Stimulated activated CD4-positive, alpha-beta T cell treated with anti-CD3 and anti-CD28 coated beads, Interleukin-1b, Interleukin-23, amount 100 ng/mL, for 48 hours (primary cell): ENCODE data around the gene SSTR3.
A peak's percentile ranks its signal among the peaks of the same experiment; 100 is the strongest.
"Not testable (repeated sequence)": the region's sequence is repeated elsewhere in the genome, so short reads cannot be mapped to it uniquely, and the experiment has no call there.

Source experiments
- DNase-seq: peaks from one replicate; pipeline ENCODE4 v3.0.0-alpha.2; 2020

SSTR3 gene

GRCh38 chr22:37178350-37179125 lies 33.7 kb downstream of the SSTR3 start:
- DNase-seq = no peak

- no peak for DNase-seq
Observed at GRCh38 chr22:37177755-37178154, 34.5 kb downstream of the SSTR3 start.

- no peak for DNase-seq
Observed at GRCh38 chr22:37177221-37177620, 35.1 kb downstream of the SSTR3 start.

GRCh38 chr22:37176464-37177061 lies 35.7 kb downstream of the SSTR3 start:
- DNase-seq = no peak

- DNase-seq = no peak
Observed at GRCh38 chr22:37175414-37176281, 36.6 kb downstream of the SSTR3 start.

GRCh38 chr22:37174964-37175363 lies 37.3 kb downstream of the SSTR3 start:
- DNase-seq = no peak

GRCh38 chr22:37173709-37174108 lies 38.6 kb downstream of the SSTR3 start:
- DNase-seq = no peak

- no peak for DNase-seq
Observed at GRCh38 chr22:37172266-37173245, 39.7 kb downstream of the SSTR3 start.

- DNase-seq = no peak
Observed at GRCh38 chr22:37171662-37172061, 40.6 kb downstream of the SSTR3 start.

- DNase-seq = not testable (repeated sequence)
Observed at GRCh38 chr22:37170689-37171405, 41.4 kb downstream of the SSTR3 start.

- no peak for DNase-seq
Observed at GRCh38 chr22:37169947-37170688, 42.2 kb downstream of the SSTR3 start.

GRCh38 chr22:37169406-37169805 lies 42.9 kb downstream of the SSTR3 start:
- DNase-seq = no peak

- no peak for DNase-seq
Observed at GRCh38 chr22:37167981-37168647, 44.2 kb downstream of the SSTR3 start.

GRCh38 chr22:37167176-37167980 lies 44.9 kb downstream of the SSTR3 start:
- no peak for DNase-seq

- DNase-seq = peak; percentile 85
Observed at GRCh38 chr22:37166675-37167066, 45.6 kb downstream of the SSTR3 start.

- DNase-seq = no peak
Observed at GRCh38 chr22:37165940-37166674, 46.2 kb downstream of the SSTR3 start.

- no peak for DNase-seq
Observed at GRCh38 chr22:37165066-37165465, 47.2 kb downstream of the SSTR3 start.

GRCh38 chr22:37164505-37164887 lies 47.8 kb downstream of the SSTR3 start:
- DNase-seq = no peak
